ENCODE data around the gene MYO3B. TPM values are rescaled to one million over a fixed set of nuclear protein-coding genes. Genes with fewer than 3 reads are reported as not detected.

Gene MYO3B
- total RNA-seq, 1 experiment from 2014 or later: 0.09 TPM

GRCh38 chr2:170582751-170583463 lies 405.0 kb downstream of the MYO3B start:
- no peaks in the 10 kb centered on the region for H3K4me1 ChIP-seq
- no peaks in the 10 kb centered on the region for H3K9me3 ChIP-seq
- Mint-ChIP-seq H3K4me1 (ENCODE audit: low read depth, unreplicated experiment) (no peaks in the 10 kb centered on the region), H3K9me3 (ENCODE audit: unreplicated experiment) (no peaks in the 10 kb centered on the region), H3K27me3 (ENCODE audit: insufficient read depth, unreplicated experiment) (no peaks in the 10 kb centered on the region), H3K36me3 (ENCODE audit: insufficient read depth, unreplicated experiment) (no peaks in the 10 kb centered on the region), H3K4me3 (ENCODE audit: unreplicated experiment) (no peak overlapping the region), H3K27ac (ENCODE audit: unreplicated experiment) (no peak overlapping the region)
- intact Hi-C loops (cut with micrococcal nuclease; ENCODE audit: unreplicated experiment): loop anchor here (10.0 kb wide), 1 partner anchor 232 kb away; the partner anchor contains the start of gene GAD1
- H3K36me3 ChIP-seq (ENCODE audit: control insufficient read depth, insufficient read depth, low read length): no peaks in the 10 kb centered on the region
- POLR2A ChIA-PET: no interaction called here
- no peak for DNase-seq
- 0 out of 2 replicates have a peak, but pooled peaks cover 1% of the 10 kb centered on the region for H3K27me3 ChIP-seq (replicated peaks; ENCODE audit: control insufficient read depth, insufficient read depth, low read length)
- CTCF ChIA-PET: interaction anchor here (0.7 kb wide), 1 partner anchor 213 kb away, joined by 3 read pairs; no protein-coding TSS in a partner anchor
- no peak for TF ChIP-seq CTCF (IDR thresholded peaks at IDR 0.05; ENCODE audit: insufficient read depth in 1 of 2, low read depth in 1 of 2, low read length in 1 of 2, severe bottlenecking in 1 of 2, unreplicated experiment in 1 of 2)
- no peak overlapping the region for H3K4me3 ChIP-seq (ENCODE audit: low read depth, low read length)
- no TSS peak for BruUV-seq (replicated peaks)

GRCh38 chr2:170585067-170585466 lies 407.1 kb downstream of the MYO3B start:
- Histone ChIP-seq H3K4me1 (no peaks in the 10 kb centered on the region), H3K4me3 (ENCODE audit: low read depth, low read length) (no peak overlapping the region), H3K9me3 (no peaks in the 10 kb centered on the region), H3K27me3 (replicated peaks; ENCODE audit: control insufficient read depth, insufficient read depth, low read length) (0 out of 2 replicates have a peak, but pooled peaks cover 1% of the 10 kb centered on the region), H3K36me3 (ENCODE audit: control insufficient read depth, insufficient read depth, low read length) (no peaks in the 10 kb centered on the region)
- POLR2A ChIA-PET: no interaction called here
- BruUV-seq (replicated peaks): no TSS peak
- H3K4me3 Mint-ChIP-seq (ENCODE audit: unreplicated experiment): no peak overlapping the region
- no peak overlapping the region for H3K27ac Mint-ChIP-seq (ENCODE audit: unreplicated experiment)
- intact Hi-C loops (cut with micrococcal nuclease; ENCODE audit: unreplicated experiment): loop anchor here (10.0 kb wide), 1 partner anchor 230 kb away; the partner anchor contains the start of gene GAD1
- CTCF ChIA-PET: no interaction called here
- DNase-seq: no peak
- no peaks in the 10 kb centered on the region for H3K9me3 Mint-ChIP-seq (ENCODE audit: unreplicated experiment)
- H3K4me1 Mint-ChIP-seq (ENCODE audit: low read depth, unreplicated experiment): no peaks in the 10 kb centered on the region
- no peak for TF ChIP-seq CTCF (IDR thresholded peaks at IDR 0.05; ENCODE audit: insufficient read depth in 1 of 2, low read depth in 1 of 2, low read length in 1 of 2, severe bottlenecking in 1 of 2, unreplicated experiment in 1 of 2)
- no peaks in the 10 kb centered on the region for H3K27me3 Mint-ChIP-seq (ENCODE audit: insufficient read depth, unreplicated experiment)
- no peaks in the 10 kb centered on the region for H3K36me3 Mint-ChIP-seq (ENCODE audit: insufficient read depth, unreplicated experiment)

- Mint-ChIP-seq H3K27me3 (ENCODE audit: insufficient read depth, unreplicated experiment) (no peaks in the 10 kb centered on the region), H3K4me1 (ENCODE audit: low read depth, unreplicated experiment) (no peaks in the 10 kb centered on the region), H3K36me3 (ENCODE audit: insufficient read depth, unreplicated experiment) (no peaks in the 10 kb centered on the region), H3K4me3 (ENCODE audit: unreplicated experiment) (no peak overlapping the region), H3K27ac (ENCODE audit: unreplicated experiment) (no peak overlapping the region), H3K9me3 (ENCODE audit: unreplicated experiment) (no peaks in the 10 kb centered on the region)
- intact Hi-C loops (cut with micrococcal nuclease; ENCODE audit: unreplicated experiment): loop anchor here (10.0 kb wide), 1 partner anchor 228 kb away; the partner anchor contains the start of gene GAD1
- DNase-seq: no peak
- TF ChIP-seq CTCF (IDR thresholded peaks at IDR 0.05; ENCODE audit: insufficient read depth in 1 of 2, low read depth in 1 of 2, low read length in 1 of 2, severe bottlenecking in 1 of 2, unreplicated experiment in 1 of 2): no peak
- Histone ChIP-seq H3K27me3 (replicated peaks; ENCODE audit: control insufficient read depth, insufficient read depth, low read length) (0 out of 2 replicates have a peak, but pooled peaks cover 1% of the 10 kb centered on the region), H3K36me3 (ENCODE audit: control insufficient read depth, insufficient read depth, low read length) (no peaks in the 10 kb centered on the region), H3K9me3 (no peaks in the 10 kb centered on the region), H3K4me3 (ENCODE audit: low read depth, low read length) (no peak overlapping the region), H3K4me1 (no peaks in the 10 kb centered on the region)
- no TSS peak for BruUV-seq (replicated peaks)
- ChIA-PET CTCF (interaction anchor here (0.6 kb wide), 1 partner anchor 244 kb away, joined by 3 read pairs; no protein-coding TSS in a partner anchor), POLR2A (no interaction called here)
These were observed 408.7 kb downstream of the MYO3B start for GRCh38 chr2:170586571-170587095.

Data from Caco-2 (cell line).